ENCODE measurements around the gene GSTM1.

- TF ChIP-seq CTCF (IDR thresholded peaks at IDR 0.05; ENCODE audit: extremely low read depth in 1 of 2, insufficient read depth in 1 of 2, low read depth in 1 of 2, low read length in 2 of 2) (no peak), POLR2A (IDR thresholded peaks at IDR 0.05; ENCODE audit: low read depth, low read length) (no peak), EZH2 (IDR thresholded peaks at IDR 0.05; ENCODE audit: borderline replicate concordance, low read depth, low read length, severe bottlenecking) (no peak), JUN (IDR thresholded peaks at IDR 0.05; ENCODE audit: borderline replicate concordance, insufficient read depth, insufficient read length, low read depth) (no peak), MAX (IDR thresholded peaks at IDR 0.05; ENCODE audit: insufficient read depth, insufficient read length) (no peak), POLR2AphosphoS5 (IDR thresholded peaks at IDR 0.05; ENCODE audit: insufficient read depth, low read depth, low read length) (no peak), GATA2 (IDR thresholded peaks at IDR 0.05; ENCODE audit: insufficient read depth, insufficient read length, low read depth, low read length) (no peak)
Measured at GRCh38 chr1:109728870-109729269, 41.3 kb downstream of the GSTM1 start.

Measured in endothelial cell of umbilical vein (primary cell).